Measurements from ENCODE around the gene FAR1. TPM values are rescaled to one million over a fixed set of nuclear protein-coding genes. Genes with fewer than 3 reads are reported as not detected.

Gene FAR1
- total RNA-seq, 2 donors from 2014 or later = 22.7 to 48.4 TPM

- H3K27me3 Mint-ChIP-seq = no peaks in the 10 kb centered on the region
- H3K27ac Mint-ChIP-seq = no peak overlapping the region
- no peak overlapping the region for H3K4me3 Mint-ChIP-seq
- no peaks in the 10 kb centered on the region for H3K9me3 Mint-ChIP-seq
- H3K4me1 Mint-ChIP-seq = peaks cover 14% of the 10 kb centered on the region
- H3K36me3 Mint-ChIP-seq (ENCODE audit: low read depth) = peaks cover 18% of the 10 kb centered on the region
- no peak for ATAC-seq (replicated peaks)
Observed at GRCh38 chr11:13681446-13681845, 13.0 kb downstream of the FAR1 start.

GRCh38 chr11:13682212-13682611, 13.7 kb downstream of the FAR1 start:
- Mint-ChIP-seq H3K27me3 (no peaks in the 10 kb centered on the region), H3K9me3 (no peaks in the 10 kb centered on the region), H3K36me3 (ENCODE audit: low read depth) (peaks cover 18% of the 10 kb centered on the region), H3K27ac (no peak overlapping the region), H3K4me1 (peaks cover 11% of the 10 kb centered on the region), H3K4me3 (no peak overlapping the region)
- ATAC-seq (replicated peaks) = no peak

GRCh38 chr11:13685461-13686108, 17.1 kb downstream of the FAR1 start:
- no peaks in the 10 kb centered on the region for H3K9me3 Mint-ChIP-seq
- H3K4me3 Mint-ChIP-seq = no peak overlapping the region
- H3K36me3 Mint-ChIP-seq (ENCODE audit: low read depth) = peaks cover 18% of the 10 kb centered on the region
- H3K4me1 Mint-ChIP-seq = no peaks in the 10 kb centered on the region
- H3K27ac Mint-ChIP-seq = peak overlapping the region; percentile 48
- no peaks in the 10 kb centered on the region for H3K27me3 Mint-ChIP-seq
- ATAC-seq (replicated peaks) = no peak

GRCh38 chr11:13686776-13687175, 18.3 kb downstream of the FAR1 start:
- H3K27me3 Mint-ChIP-seq = no peaks in the 10 kb centered on the region

GRCh38 chr11:13687271-13687670, 18.8 kb downstream of the FAR1 start:
- Mint-ChIP-seq H3K27ac (no peak overlapping the region), H3K4me3 (no peak overlapping the region), H3K4me1 (no peaks in the 10 kb centered on the region), H3K9me3 (no peaks in the 10 kb centered on the region), H3K36me3 (ENCODE audit: low read depth) (peaks cover 18% of the 10 kb centered on the region), H3K27me3 (no peaks in the 10 kb centered on the region)
- no peak for ATAC-seq (replicated peaks)

More at GRCh38 chr11:13686776-13687175, 18.3 kb downstream of the FAR1 start:
- H3K27ac Mint-ChIP-seq = no peak overlapping the region
- H3K36me3 Mint-ChIP-seq (ENCODE audit: low read depth) = peaks cover 18% of the 10 kb centered on the region
- ATAC-seq (replicated peaks) = no peak
- H3K9me3 Mint-ChIP-seq = no peaks in the 10 kb centered on the region
- H3K4me3 Mint-ChIP-seq = no peak overlapping the region
- H3K4me1 Mint-ChIP-seq = no peaks in the 10 kb centered on the region

GRCh38 chr11:13691286-13691899, 22.9 kb downstream of the FAR1 start:
- Mint-ChIP-seq H3K27ac (no peak overlapping the region), H3K36me3 (ENCODE audit: low read depth) (peaks cover 25% of the 10 kb centered on the region), H3K9me3 (no peaks in the 10 kb centered on the region), H3K27me3 (no peaks in the 10 kb centered on the region), H3K4me3 (no peak overlapping the region), H3K4me1 (peaks cover 10% of the 10 kb centered on the region)
- ATAC-seq (replicated peaks) = no peak

GRCh38 chr11:13692172-13692571, 23.7 kb downstream of the FAR1 start:
- H3K9me3 Mint-ChIP-seq = no peaks in the 10 kb centered on the region

GRCh38 chr11:13694115-13694514, 25.6 kb downstream of the FAR1 start:
- Mint-ChIP-seq H3K9me3 (no peaks in the 10 kb centered on the region), H3K27me3 (no peaks in the 10 kb centered on the region), H3K36me3 (ENCODE audit: low read depth) (peaks cover 52% of the 10 kb centered on the region), H3K27ac (no peak overlapping the region), H3K4me1 (peaks cover 10% of the 10 kb centered on the region), H3K4me3 (no peak overlapping the region)
- ATAC-seq (replicated peaks) = no peak

More at GRCh38 chr11:13692172-13692571, 23.7 kb downstream of the FAR1 start:
- peaks cover 10% of the 10 kb centered on the region for H3K4me1 Mint-ChIP-seq
- no peak overlapping the region for H3K4me3 Mint-ChIP-seq
- H3K27ac Mint-ChIP-seq = no peak overlapping the region
- no peak for ATAC-seq (replicated peaks)
- H3K36me3 Mint-ChIP-seq (ENCODE audit: low read depth) = peaks cover 33% of the 10 kb centered on the region
- H3K27me3 Mint-ChIP-seq = no peaks in the 10 kb centered on the region

- ATAC-seq (replicated peaks) = no peak
- H3K4me1 Mint-ChIP-seq = peaks cover 10% of the 10 kb centered on the region
- no peaks in the 10 kb centered on the region for H3K27me3 Mint-ChIP-seq
- peaks cover 69% of the 10 kb centered on the region for H3K36me3 Mint-ChIP-seq (ENCODE audit: low read depth)
- H3K9me3 Mint-ChIP-seq = no peaks in the 10 kb centered on the region
- H3K27ac Mint-ChIP-seq = no peak overlapping the region
- no peak overlapping the region for H3K4me3 Mint-ChIP-seq
Observed at GRCh38 chr11:13695886-13696285, 27.4 kb downstream of the FAR1 start.

- H3K36me3 Mint-ChIP-seq (ENCODE audit: low read depth) = peaks cover 87% of the 10 kb centered on the region
- no peak overlapping the region for H3K27ac Mint-ChIP-seq
- no peak for ATAC-seq (replicated peaks)
- H3K4me3 Mint-ChIP-seq = no peak overlapping the region
- H3K4me1 Mint-ChIP-seq = peaks cover 9% of the 10 kb centered on the region
- H3K9me3 Mint-ChIP-seq = no peaks in the 10 kb centered on the region
- no peaks in the 10 kb centered on the region for H3K27me3 Mint-ChIP-seq
Observed at GRCh38 chr11:13697710-13698109, 29.2 kb downstream of the FAR1 start.

GRCh38 chr11:13698132-13698531, 29.7 kb downstream of the FAR1 start:
- Mint-ChIP-seq H3K9me3 (no peaks in the 10 kb centered on the region), H3K27me3 (no peaks in the 10 kb centered on the region), H3K36me3 (ENCODE audit: low read depth) (peaks cover 92% of the 10 kb centered on the region), H3K4me3 (no peak overlapping the region), H3K27ac (no peak overlapping the region), H3K4me1 (peaks cover 4% of the 10 kb centered on the region)
- ATAC-seq (replicated peaks) = no peak

- H3K27ac Mint-ChIP-seq = no peak overlapping the region
- ATAC-seq (replicated peaks) = no peak
- no peaks in the 10 kb centered on the region for H3K4me1 Mint-ChIP-seq
Observed at GRCh38 chr11:13699041-13699440, 30.6 kb downstream of the FAR1 start.

GRCh38 chr11:13699870-13700269, 31.4 kb downstream of the FAR1 start:
- Mint-ChIP-seq H3K27me3 (no peaks in the 10 kb centered on the region), H3K27ac (no peak overlapping the region), H3K4me1 (no peaks in the 10 kb centered on the region), H3K36me3 (ENCODE audit: low read depth) (peaks cover 99% of the 10 kb centered on the region), H3K4me3 (no peak overlapping the region), H3K9me3 (no peaks in the 10 kb centered on the region)
- ATAC-seq (replicated peaks) = no peak

More at GRCh38 chr11:13699041-13699440, 30.6 kb downstream of the FAR1 start:
- no peaks in the 10 kb centered on the region for H3K9me3 Mint-ChIP-seq
- no peak overlapping the region for H3K4me3 Mint-ChIP-seq
- no peaks in the 10 kb centered on the region for H3K27me3 Mint-ChIP-seq
- peaks cover 99% of the 10 kb centered on the region for H3K36me3 Mint-ChIP-seq (ENCODE audit: low read depth)

GRCh38 chr11:13701506-13701905, 33.0 kb downstream of the FAR1 start:
- no peaks in the 10 kb centered on the region for H3K4me1 Mint-ChIP-seq
- H3K9me3 Mint-ChIP-seq = no peaks in the 10 kb centered on the region
- peaks cover 88% of the 10 kb centered on the region for H3K36me3 Mint-ChIP-seq (ENCODE audit: low read depth)
- no peak for ATAC-seq (replicated peaks)
- no peaks in the 10 kb centered on the region for H3K27me3 Mint-ChIP-seq
- H3K27ac Mint-ChIP-seq = no peak overlapping the region
- H3K4me3 Mint-ChIP-seq = no peak overlapping the region

- Mint-ChIP-seq H3K4me3 (no peak overlapping the region), H3K27me3 (no peaks in the 10 kb centered on the region), H3K27ac (no peak overlapping the region), H3K4me1 (no peaks in the 10 kb centered on the region), H3K9me3 (no peaks in the 10 kb centered on the region), H3K36me3 (ENCODE audit: low read depth) (peaks cover 84% of the 10 kb centered on the region)
- ATAC-seq (replicated peaks) = no peak
Observed at GRCh38 chr11:13702071-13702470, 33.6 kb downstream of the FAR1 start.

Measured in activated T-helper 17 cell treated with anti-CD3 and anti-CD28 coated beads, Interleukin-2, amount 50 U/mL, for 72 hours (primary cell).